HG03432 (cell line): Measurements from ENCODE around the gene B4GALT3.

Source experiments
- ATAC-seq: cut with Tn5 transposase; IDR thresholded peaks from one replicate; pipeline ENCODE4 v1.9.1; 2021; ENCODE audit warnings: mild to moderate bottlenecking, moderate library complexity; ENCODE audit not compliant: unreplicated experiment

Gene B4GALT3

DNA sequence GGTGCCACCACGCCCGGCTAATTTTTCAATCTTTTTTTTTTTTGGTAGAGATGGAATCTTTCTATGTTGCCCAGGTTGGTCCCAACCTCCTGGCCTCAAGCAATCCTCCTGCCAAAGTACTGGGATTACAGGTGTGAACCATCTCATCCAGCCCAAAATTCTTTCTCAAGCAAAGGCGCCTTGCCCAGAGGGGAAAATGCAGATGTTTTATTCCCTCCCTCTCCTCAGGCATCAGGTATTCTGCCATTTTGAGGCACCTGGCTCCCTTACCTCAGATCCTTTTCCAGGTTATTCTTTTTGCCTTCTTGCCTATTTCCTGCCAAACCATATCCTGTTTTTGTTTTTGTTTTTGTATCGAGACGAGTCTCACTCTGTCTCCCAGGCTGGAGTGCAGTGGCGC, 11.1 kb upstream of the B4GALT3 start:
- ATAC-seq, result no peak

DNA sequence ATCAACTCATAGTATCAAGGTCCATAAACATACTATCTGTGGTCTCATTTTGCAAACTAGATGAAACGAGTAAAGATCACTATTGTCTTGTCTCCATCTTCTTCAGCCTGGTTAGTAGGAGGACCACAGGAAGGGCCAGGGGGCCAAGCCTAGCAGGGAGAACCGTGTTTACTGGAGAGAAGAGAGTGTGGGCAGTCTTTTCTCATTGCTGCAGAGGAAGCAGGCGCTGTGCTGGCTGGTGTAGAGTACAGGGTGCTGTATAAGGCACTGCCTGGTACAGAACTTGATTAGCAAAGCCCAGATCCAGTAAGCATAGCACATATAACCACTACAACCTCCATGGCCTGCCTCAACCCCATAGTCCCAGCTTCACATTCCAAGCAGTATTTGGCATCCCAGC, 10.0 kb upstream of the B4GALT3 start:
- no peak for ATAC-seq

DNA sequence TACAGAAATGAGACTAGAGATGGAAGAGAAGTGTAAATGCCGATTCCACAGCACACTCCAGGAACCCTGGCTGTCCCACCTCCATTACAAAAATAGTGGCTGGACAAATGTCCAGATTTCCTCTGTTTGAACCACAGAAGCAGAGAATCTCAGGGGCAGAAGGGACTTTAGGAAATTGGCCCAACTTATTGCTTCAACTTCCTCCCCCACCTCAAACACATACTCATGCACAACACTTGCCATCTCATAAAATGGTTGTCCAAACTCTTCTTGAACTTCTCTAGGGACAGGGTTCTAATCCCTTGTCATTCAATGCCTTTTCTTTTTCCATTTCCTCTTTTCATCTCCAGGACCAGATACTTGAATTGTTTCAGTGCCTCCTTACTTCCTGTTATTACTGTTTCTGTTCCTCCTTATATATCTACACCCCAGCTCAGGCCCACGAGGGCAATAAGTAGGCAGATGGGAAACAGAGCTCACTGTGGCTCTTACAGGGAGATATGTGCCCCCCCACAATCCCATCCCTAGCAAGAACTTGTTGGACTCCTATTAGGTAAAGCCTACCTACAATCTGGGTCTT, 8.5 kb upstream of the B4GALT3 start:
- peak; percentile 32 for ATAC-seq

DNA sequence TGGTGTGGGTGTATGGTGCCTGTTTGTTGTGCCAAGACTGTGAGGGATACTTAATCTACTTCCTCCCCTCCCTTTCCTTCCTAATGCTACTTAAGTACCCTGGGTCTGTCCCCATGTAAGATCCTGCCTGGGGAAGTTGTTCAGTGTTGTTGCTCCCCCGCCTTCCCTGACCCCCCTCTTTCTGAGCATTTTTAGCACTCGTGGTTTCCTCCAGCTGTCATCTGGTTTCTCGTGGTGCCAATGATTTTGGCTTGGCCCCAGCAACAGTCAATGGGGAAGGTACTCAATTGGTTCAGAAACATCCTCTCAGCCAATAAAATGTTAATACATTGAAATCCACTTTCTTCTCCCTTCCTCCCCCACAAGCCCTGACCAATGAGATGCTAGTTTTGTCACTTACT, 8.0 kb upstream of the B4GALT3 start:
- peak; percentile 75 for ATAC-seq

DNA sequence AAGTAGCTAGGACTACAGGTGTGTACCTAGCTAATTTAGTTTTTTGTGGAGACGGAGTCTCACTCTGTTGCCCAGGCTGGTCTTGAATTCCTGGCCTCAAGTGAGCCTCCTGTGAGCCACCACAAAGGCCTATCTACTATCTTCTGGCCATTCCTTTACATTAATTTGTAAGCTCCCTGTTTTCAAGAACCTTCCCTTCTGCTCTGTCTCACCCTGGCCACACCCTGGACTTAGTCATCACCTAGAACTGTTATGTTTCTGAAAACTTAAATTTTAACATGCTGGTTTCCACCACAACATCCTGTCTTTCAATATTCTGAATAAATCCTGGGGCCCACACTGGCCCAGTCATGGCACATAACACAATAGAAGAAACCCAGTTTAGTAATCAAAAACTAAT, 4.9 kb upstream of the B4GALT3 start:
- peak; percentile 46 for ATAC-seq

DNA sequence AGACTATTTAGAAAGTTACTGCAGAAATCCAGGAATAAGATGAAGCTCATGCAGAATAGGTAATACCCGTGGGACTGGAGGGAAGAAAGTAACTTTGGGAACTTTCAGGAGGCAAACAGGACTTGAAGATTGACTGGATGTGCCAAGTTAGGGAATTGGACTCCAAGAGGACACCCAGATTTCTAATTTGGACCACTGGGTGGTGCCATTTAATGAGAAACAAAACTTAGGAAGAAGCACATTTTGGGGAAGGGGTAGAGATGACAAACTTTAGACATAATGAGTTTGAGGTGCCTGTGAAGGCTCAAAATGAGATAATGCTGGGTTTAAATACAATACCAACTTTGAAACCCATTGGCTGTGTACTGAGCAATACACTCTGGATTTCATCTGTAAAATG, 3.3 kb upstream of the B4GALT3 start:
- no peak for ATAC-seq

DNA sequence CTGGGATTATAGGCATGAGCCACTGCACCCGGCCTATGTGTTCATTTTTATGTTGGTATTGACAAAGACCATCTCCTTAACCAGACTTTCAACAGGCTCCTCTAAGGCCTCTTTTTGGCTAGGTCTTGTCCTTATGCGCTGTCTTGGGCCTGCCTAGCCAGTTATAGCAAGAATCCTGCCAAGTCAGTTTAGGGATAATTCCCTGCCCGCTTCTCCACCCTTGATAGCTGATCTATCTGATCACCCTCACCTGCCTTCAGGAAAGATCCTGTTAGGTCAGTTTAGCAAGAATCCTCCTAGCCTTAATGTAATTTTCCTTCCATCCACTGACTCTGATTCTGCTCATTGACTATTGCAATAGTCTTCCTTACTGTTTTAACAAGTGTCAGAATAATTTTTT, 2.4 kb upstream of the B4GALT3 start:
- no peak for ATAC-seq

DNA sequence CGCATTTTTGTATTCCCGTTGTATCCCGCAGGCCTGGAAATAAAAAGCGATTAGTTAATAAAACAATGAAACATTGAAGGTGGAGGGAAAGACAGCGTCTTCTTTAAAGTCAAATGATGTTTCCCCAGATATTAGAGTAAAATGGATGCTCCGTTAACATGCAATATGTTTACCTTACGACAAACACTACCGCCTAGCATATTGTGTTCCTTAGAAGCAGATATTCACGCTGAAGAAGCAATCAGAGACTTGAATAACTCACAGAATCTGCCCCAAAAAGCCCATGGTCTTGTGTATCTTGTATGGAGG, 583 bp upstream of the B4GALT3 start:
- ATAC-seq, result no peak

DNA sequence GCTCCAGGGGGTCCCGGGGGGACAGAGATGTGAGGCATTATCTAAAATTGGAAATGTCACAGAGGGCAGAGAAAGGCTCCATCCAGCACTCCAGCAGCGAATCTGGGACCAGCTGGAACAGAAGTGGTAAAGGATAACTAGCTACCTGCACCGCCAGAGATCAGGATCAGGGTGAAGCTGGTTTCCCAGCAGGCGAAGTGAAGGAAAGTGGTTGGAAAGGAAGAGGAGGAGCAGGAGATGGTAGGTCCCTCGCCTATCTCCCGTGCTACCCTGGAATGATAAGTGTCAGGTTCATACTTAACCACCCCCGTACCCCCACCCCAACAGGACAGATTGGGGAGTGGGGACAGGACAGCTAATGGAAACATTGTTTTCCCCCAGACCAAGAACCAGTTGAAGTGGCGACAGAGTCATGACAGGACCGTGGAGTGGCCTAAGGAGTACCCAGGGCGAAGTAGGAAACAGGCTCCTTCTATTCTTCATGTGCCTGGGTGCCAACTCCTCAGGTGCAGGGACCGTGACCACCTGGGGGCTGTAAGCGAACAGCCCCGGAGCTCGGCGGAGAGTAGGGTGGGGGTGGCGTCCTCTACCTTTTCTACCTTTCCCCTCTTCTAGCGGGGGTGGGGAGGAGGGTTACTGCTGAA, 717 bp downstream of the B4GALT3 start:
- no peak for ATAC-seq

DNA sequence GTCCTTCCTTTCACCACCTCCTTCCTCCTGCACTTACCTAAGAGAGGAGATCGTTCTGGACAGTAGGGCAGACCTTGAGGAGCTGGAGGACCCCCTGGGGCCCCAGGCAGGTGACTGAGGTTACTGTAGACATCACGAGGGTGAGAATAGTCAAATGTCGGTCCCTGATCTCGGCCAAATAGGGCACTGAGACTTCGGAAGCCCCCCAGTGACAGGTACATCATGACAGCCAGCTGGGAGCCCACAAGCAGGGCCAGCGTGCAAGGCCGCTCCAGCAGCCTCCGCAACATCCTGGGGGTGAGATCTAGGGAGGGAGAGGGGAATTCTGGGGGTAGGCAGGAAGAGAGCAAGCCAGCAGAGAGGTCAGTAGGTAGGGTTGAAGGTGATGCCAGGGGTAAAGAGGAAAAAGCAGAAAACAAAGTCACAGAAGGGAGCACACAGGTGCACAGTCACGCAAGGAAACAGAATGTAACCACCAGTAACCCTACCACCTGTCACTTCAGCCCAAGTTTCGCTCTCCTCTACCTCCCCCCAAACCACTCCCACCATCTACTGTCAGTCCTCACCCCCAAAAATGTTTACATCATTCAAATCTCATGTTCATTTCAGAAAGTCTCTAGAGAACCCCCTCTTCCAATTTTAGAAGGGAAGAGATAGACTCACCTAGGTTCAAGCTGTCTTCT, 1.4 kb downstream of the B4GALT3 start:
- ATAC-seq, result no peak

DNA sequence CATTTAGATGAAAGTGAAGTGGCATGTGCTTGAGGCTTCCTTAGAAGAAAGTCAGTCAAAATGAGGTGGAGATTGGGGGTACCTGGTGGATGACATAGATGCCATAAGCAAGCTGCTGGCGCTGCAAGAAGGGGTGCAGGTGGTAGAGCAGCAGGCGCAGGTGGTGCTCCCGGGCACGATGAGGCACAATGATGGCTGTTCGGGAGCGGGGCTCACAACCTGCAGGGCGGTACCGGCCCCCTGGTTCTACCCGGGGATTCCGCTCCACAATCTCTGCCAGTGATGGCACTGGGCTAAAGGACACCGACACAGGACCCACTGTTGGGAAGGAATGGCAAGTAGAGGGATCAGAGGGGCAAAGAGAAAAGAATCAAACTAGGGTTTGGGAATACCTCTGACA, 2.4 kb downstream of the B4GALT3 start:
- no peak for ATAC-seq

DNA sequence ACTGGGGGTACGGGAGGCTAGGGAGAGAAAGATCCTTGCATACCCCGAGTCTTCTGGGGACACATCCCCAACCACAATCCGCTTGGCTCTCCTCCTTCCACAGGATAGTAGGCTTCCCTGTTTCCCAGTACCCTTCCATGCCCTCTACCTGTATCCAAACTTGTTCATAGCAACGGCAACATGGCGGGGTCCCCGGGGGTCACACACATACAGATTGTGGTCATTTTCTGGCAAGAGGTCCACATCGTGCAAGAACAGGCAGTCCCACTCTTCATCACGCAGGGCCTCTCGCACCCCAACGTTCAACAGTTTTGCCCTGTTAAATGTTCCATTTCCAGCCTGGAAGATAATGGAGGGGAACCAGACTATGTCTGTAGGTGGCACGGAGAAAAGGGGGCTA, 3.6 kb downstream of the B4GALT3 start:
- no peak for ATAC-seq

DNA sequence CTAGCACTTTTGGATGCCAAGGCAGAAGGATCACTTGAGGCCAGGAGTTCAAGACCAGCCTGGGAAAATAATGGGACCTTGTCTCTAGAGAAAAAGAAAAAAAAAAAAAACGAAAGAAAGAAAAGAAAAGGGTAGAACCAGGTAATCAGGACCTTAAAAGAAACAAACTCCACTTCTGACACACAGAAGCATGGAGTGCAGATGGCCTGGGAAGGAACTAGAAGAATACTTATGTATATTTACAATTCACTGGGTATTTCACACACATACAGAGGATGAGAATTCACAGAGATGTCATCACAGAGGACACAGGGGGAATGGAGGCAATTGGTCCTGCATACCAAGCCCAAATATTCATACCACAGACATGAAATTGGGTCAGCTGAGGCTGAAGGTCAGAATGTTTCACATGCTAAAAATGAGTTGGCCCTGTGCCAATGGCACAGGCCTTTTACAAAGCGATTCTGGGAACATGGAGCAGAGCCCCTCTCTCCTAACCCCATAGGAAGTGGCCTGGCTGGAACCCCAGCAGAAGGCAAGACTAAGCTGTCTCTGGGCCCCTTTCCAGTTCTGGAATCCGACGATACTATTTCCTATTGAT, 4.4 kb downstream of the B4GALT3 start:
- ATAC-seq, result no peak

DNA sequence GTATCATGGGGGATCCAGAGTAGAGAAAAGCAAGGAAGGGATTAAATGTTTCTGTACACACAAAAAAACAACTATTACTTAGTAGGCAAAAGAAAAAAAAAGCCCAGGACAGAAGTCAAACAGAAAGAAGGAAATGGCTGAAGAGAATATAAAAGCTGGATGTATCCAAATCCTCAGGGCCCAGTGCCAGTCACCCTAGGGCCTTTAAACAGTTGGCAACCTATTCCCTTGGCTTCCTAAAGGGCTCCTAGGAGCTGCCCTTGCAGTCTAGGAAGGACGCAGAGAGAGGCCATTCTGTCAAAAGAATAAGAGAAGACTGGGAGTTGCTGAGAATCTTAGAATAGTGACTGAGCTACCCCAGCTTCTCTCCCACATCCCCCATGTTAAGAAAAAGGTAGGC, 5.0 kb downstream of the B4GALT3 start:
- no peak for ATAC-seq

DNA sequence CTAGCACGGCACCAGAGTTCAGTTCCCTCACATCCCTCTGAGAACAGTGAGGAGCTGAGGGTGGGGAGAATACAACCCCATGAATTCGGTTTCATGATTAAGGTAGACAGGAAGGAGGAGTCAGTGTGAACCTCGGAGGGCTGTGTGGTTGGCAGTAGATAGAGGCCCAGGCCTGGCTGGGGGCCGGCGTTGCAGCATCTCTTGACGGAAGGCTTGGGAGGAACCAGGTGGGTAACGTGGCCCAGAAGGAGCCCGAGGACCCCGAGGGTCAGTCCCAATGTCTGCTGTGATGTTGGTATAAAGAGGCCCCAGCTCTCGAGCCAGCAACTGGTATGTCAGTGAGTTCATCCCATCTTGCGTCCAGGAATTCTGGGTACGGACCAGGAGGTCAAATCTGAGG, 5.6 kb downstream of the B4GALT3 start:
- ATAC-seq, result no peak

DNA sequence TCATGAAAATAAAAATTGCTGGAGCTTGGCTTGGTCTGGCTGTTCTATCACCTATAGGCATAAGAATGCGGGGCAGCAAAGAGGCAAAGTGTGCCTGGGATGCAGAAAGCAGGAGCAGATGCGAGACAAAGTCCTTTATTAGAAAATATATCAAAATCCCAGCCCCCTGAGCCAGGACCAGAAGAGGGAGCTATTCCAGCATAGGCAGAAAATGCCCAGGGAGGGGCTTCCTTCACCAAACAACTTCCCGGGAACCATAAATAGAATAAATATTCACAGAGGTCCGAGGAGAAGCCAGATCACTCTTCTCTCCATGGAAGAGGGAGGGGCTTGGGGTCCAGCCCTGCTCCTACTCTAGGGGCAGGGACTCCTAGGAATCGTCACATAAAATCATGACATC, 6.1 kb downstream of the B4GALT3 start:
- ATAC-seq, result no peak

DNA sequence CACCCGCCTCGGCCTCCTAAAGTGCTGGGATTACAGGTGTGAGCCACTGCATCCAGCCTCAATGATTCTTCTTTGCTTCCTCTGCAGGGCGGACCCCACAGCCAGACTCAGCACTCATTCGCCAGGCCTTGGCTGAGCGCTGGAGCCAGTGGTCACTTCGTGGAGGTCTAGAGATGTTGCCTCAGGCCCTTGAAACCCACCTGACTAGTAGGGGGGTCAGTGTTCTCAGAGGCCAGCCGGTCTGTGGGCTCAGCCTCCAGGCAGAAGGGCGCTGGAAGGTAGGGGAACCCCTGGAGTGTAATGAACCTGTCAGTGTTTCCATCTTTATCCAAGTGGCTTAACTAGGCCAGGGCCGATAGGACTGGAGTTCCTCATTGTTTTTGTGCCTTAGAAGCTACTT, 8.4 kb downstream of the B4GALT3 start:
- ATAC-seq, result no peak

DNA sequence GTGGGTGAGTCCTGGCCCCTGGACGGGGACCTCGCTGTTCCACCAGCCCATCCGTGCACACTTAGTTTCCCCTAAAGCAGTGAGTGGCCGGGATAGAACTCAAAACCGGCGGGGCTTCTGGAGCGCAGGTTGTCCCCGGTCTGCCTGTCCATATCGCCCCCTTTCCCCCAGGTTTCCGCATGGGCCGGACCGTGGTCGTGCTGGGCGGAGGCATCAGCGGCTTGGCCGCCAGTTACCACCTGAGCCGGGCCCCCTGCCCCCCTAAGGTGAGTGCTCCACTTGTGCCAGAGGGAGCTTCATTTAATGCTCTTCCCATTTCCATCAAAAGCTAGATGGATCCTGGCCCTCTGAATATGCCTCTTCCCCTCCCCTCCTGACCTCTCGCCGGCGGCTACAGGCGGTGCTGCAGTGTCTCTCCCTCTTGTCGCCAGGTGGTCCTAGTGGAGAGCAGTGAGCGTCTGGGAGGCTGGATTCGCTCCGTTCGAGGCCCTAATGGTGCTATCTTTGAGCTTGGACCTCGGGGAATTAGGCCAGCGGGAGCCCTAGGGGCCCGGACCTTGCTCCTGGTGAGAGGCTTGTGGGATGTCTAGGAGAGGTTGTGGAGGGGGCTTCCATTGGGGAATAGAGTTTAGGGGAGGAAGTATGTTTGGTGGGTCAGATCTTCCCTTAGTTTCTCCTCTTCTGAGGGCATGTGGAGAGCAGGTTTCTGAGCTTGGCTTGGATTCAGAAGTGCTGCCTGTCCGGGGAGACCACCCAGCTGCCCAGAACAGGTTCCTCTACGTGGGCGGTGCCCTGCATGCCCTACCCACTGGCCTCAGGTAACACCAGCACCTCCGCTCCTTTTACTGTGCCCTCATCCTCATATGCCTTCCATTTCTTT, 10.4 kb downstream of the B4GALT3 start:
- ATAC-seq, result peak; percentile 1

DNA sequence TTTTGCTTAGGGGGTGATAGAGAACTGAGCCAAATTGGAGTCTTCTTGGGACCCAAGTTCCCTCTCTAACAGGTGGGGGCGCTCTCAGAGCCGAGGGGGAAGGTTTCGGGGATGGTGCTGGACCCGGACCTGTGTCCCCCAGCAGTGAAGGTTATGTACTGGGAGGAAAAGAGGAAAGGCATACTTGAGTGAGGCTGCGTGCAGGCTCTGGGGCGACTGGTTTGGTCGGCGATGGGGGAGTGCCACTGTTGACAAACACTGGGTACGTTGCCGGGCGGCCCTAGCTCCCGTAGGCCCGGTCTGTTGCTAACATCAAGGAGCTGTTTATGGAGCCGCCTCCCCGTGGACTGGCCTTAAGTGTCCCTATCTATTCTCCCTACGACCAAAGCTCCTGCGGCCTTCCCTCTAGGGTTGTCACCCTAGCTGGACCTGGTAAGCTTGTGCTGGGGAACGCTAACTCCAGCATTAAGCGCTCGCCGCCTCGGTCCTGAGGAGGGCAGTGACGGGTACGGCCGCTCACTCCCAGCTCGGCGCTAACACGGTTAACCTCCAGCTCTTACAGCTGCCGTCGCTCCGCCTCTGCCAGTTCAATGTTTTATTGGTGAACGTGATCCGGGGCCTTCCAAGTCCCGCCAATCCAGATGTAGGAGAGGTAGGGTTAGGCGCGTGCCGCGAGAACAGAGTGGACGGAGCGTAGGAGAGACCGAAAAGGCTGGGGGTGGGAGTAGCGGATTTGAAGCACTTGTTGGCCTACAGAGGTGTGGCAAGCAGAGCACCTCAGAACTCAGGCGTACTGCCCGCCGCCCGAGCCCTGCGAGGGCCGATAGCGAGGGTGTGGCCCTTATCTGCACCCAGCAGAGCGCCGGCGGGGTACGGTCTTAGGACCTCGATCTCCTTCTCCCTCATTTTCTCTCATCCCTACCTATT, 11.3 kb downstream of the B4GALT3 start, which contains the start of gene PPOX:
PPOX (plus strand) TSS at position 685 of the 927 bp plus-strand sequence. CDS start 422 bp downstream, outside the sequence.
- peak; percentile 95 for ATAC-seq
